Parathyroid adenoma (tissue), 2 donors: Measurements from ENCODE around the gene LINGO3.

Experiments
- H2AFZ ChIP-seq: fragments of 300-600 bp; sonication (generic); one replicate; pipeline ENCODE4 v1.7.0; 2017; ENCODE audit warnings: antibody characterized with exemption, mild to moderate bottlenecking
- H3K27ac ChIP-seq: fragments of 300-600 bp; sonication (generic); one replicate; pipeline ENCODE4 v1.7.0; 2017
- H3K27me3 ChIP-seq: fragments of 300-600 bp; sonication (generic); one replicate; pipeline ENCODE4 v1.7.0; 2017; ENCODE audit warnings: low read length; ENCODE audit not compliant: control insufficient read depth, insufficient read depth
- H3K36me3 ChIP-seq: fragments of 300-600 bp; sonication (generic); one replicate; pipeline ENCODE4 v1.7.0; 2017; ENCODE audit warnings: low read length; ENCODE audit not compliant: control insufficient read depth, insufficient read depth
- H3K4me1 ChIP-seq: fragments of 300-600 bp; sonication (generic); one replicate; pipeline ENCODE4 v1.7.0; 2017; ENCODE audit warnings: control low read depth
- H3K4me2 ChIP-seq: fragments of 300-600 bp; sonication (generic); one replicate; pipeline ENCODE4 v1.7.0; 2017; ENCODE audit warnings: low read length
- H3K4me3 ChIP-seq: fragments of 300-600 bp; sonication (generic); one replicate; pipeline ENCODE4 v1.7.0; 2017; ENCODE audit warnings: low read depth, low read length
- H3K79me2 ChIP-seq: fragments of 300-600 bp; sonication (generic); one replicate; pipeline ENCODE4 v1.7.0; 2017; ENCODE audit warnings: control low read depth
- H3K9ac ChIP-seq: fragments of 300-600 bp; sonication (generic); one replicate; pipeline ENCODE4 v1.7.0; 2017; ENCODE audit warnings: mild to moderate bottlenecking
- H3K9me3 ChIP-seq: fragments of 300-600 bp; sonication (generic); one replicate; pipeline ENCODE4 v1.7.0; 2017; ENCODE audit warnings: low read length; ENCODE audit not compliant: control insufficient read depth
- TF ChIP-seq, protein P1 (sequence below): fragments of 300-600 bp; sonication (generic); IDR thresholded peaks from one replicate; pipeline ENCODE4 v1.7.0; 2017; ENCODE audit warnings: antibody characterized with exemption, mild to moderate bottlenecking
- donor health status: primary hyperparathyroidism.

The LINGO3 gene

DNA sequence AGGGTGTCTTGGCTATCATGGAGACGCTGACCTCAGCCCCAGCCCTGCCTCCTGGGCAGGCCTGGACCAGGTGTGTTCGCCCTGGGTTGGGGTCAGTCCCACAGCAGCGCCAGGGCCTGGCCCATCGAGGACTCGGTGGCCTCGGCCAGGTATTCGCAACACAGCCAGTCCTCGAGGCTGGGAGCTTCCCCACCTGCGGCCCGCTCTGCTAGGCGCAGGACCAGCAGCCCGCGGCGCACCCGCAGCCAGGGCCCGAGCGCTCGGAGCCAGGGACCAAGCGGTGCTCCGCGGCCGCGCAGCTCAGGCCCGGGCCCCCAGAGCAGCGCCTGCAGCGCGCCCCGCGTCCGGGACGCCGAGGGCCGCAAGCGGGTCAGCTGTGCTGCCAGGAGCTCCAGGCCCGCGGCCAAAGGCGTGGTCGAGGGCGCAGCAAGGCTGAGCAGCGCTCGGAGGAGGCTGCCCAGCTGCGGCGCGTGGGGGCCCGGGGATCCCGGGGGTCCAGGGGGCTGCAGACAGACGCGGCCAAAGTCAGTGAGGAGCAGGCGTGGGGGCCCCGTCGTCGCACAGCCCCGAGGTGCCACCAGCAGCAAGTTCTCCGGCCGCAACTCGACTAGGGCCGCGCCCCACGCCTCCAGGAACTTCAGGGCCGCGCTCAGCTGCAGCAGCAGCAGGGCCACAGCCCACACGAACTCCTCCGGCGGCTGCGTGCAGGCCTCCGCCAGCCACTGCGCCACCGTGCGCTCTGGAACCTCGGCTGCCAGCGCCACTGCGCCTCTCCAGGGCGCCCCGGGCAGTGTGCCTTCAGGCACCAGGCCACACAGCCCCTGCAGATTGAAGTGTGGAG lies 32.1 kb downstream of the LINGO3 start:
- peaks cover 16% of the 10 kb centered on the region for H3K4me1 ChIP-seq
- no peak overlapping the region for H2AFZ ChIP-seq
- TF ChIP-seq, protein P1, sequence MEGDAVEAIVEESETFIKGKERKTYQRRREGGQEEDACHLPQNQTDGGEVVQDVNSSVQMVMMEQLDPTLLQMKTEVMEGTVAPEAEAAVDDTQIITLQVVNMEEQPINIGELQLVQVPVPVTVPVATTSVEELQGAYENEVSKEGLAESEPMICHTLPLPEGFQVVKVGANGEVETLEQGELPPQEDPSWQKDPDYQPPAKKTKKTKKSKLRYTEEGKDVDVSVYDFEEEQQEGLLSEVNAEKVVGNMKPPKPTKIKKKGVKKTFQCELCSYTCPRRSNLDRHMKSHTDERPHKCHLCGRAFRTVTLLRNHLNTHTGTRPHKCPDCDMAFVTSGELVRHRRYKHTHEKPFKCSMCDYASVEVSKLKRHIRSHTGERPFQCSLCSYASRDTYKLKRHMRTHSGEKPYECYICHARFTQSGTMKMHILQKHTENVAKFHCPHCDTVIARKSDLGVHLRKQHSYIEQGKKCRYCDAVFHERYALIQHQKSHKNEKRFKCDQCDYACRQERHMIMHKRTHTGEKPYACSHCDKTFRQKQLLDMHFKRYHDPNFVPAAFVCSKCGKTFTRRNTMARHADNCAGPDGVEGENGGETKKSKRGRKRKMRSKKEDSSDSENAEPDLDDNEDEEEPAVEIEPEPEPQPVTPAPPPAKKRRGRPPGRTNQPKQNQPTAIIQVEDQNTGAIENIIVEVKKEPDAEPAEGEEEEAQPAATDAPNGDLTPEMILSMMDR, result no peak
- H3K27ac ChIP-seq, result no peak overlapping the region
- H3K9ac ChIP-seq, result no peak overlapping the region
- H3K4me3 ChIP-seq, result no peak overlapping the region
- no peaks in the 10 kb centered on the region for H3K9me3 ChIP-seq
- H3K4me2 ChIP-seq, result no peak overlapping the region
- H3K36me3 ChIP-seq, result no peaks in the 10 kb centered on the region
- no peaks in the 10 kb centered on the region for H3K27me3 ChIP-seq
- H3K79me2 ChIP-seq, result peaks cover 16% of the 10 kb centered on the region

DNA sequence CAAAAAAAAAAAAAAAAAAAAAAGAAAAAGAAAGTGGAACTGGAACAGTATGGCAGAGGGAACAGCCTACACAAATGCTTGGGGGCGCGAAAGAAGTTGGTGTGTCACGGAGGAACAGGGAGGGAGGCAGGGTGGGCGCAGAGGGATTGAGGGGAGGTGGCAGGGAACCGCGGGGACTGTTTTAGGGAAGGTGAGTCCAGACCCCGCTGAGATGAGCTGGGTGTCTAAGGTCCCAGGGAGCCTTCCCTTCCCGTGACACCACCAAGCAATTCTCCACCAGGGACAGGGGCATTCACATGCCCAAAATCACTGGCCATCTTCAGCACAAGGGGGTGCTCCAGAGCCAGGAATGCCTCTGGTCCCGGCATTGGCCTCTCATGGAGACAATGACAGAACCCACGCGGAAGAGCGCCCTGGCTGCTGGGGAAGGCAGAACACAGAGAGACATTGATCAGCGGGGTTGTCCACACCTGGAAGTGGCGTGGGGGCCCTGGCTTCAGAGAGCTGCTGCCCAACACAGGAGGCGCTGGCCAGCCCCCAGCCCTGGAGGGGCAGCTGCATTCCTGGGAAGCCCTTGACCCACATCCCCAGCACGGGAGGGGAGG lies 32.9 kb downstream of the LINGO3 start:
- peaks cover 22% of the 10 kb centered on the region for H3K79me2 ChIP-seq
- H3K4me1 ChIP-seq, result peaks cover 16% of the 10 kb centered on the region
- H3K4me2 ChIP-seq, result no peak overlapping the region
- H3K27me3 ChIP-seq, result no peaks in the 10 kb centered on the region
- TF ChIP-seq, protein P1, result peak; percentile 38
- H2AFZ ChIP-seq, result no peak overlapping the region
- H3K9ac ChIP-seq, result no peak overlapping the region
- H3K36me3 ChIP-seq, result no peaks in the 10 kb centered on the region
- H3K27ac ChIP-seq, result no peak overlapping the region
- no peaks in the 10 kb centered on the region for H3K9me3 ChIP-seq
- H3K4me3 ChIP-seq, result no peak overlapping the region

DNA sequence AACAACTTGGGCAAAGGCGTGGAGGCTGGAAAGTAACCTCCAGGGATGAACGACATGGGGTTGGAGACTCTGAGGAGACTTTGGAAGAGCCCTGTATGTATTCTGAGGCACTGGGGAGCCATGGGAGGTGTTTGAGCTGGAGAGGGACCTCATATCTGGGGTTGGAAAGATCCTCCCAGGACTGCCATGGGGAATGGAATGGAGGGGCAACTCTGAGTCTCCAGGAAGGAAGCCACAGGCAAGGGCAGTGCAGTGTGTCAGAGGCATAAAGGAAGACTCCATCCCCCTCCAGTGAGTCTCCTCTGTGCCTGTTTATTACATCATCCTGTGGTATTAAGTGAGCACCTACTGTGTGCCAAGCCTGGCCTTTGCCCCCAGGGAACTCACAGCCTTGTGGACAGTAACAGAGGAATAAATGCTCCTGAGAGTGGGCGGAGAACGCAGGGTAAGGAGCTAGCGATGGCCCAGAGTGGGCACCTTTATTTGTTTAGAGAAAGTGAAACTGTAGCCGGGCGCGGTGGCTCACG lies 33.7 kb downstream of the LINGO3 start:
- no peak overlapping the region for H3K4me2 ChIP-seq
- H3K4me3 ChIP-seq, result no peak overlapping the region
- H3K36me3 ChIP-seq, result no peaks in the 10 kb centered on the region
- no peaks in the 10 kb centered on the region for H3K27me3 ChIP-seq
- H3K4me1 ChIP-seq, result peaks cover 16% of the 10 kb centered on the region
- TF ChIP-seq, protein P1, result no peak
- H3K27ac ChIP-seq, result peak overlapping the region; percentile 46
- H3K79me2 ChIP-seq, result peaks cover 29% of the 10 kb centered on the region
- no peaks in the 10 kb centered on the region for H3K9me3 ChIP-seq
- no peak overlapping the region for H2AFZ ChIP-seq
- no peak overlapping the region for H3K9ac ChIP-seq

DNA sequence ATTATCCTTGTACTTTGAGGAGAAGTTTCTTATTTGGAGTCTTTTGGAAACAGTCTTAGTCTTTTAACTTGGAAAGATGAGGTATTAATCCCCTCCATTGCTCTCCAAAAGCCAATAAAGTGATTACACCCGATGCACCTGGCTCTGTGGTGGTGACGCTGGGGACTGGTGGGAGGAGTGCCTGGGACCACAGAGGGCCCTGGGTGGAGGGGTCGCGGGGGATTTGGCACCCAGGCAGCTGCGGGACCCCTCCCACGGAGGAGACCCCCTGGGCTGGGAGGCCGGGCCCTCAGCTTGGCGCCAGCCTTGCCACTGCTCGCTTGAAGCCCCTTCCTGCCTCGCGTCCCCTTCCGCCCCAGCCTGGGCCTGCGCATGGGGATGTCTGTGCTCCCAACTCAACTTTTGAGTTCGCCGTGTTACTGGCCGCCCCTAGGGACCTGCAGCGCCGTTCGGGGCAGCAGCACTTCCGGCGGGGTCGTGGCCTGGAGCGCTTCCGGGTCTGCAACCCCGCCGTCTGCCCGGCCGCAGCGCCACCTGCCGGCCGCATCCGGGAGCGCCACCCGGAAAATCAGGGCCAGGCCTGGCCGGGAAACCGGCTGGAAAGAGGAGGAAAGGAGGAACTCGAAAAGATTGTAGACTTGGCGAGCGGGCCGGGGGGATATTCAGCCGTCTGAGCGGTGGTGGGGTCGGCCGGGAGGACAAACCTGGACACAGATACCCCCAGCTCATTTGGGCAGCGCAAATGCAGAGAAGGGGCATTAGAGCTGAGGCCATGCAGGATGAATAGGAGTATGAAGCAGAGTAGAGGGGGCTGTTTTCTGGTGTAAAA lies 34.4 kb downstream of the LINGO3 start:
- peak overlapping the region; percentile 46 for H3K27ac ChIP-seq
- peaks cover 29% of the 10 kb centered on the region for H3K79me2 ChIP-seq
- H3K27me3 ChIP-seq, result no peaks in the 10 kb centered on the region
- H3K4me3 ChIP-seq, result no peak overlapping the region
- H3K4me1 ChIP-seq, result peaks cover 16% of the 10 kb centered on the region
- peak overlapping the region; percentile 52 for H3K4me2 ChIP-seq
- TF ChIP-seq, protein P1, result peak; percentile 95
- H2AFZ ChIP-seq, result no peak overlapping the region
- no peaks in the 10 kb centered on the region for H3K36me3 ChIP-seq
- no peaks in the 10 kb centered on the region for H3K9me3 ChIP-seq
- H3K9ac ChIP-seq, result no peak overlapping the region
